Ectodermal cell (in vitro differentiated cells): ENCODE data around the gene IL3RA.
"Not testable (repeated sequence)": the region's sequence is repeated elsewhere in the genome, so short reads cannot be mapped to it uniquely, and the experiment has no call there.

Source experiments
- H3K27ac ChIP-seq: 2 replicates; pipeline ENCODE4 v1.7.0; 2013; ENCODE audit warnings: mild to moderate bottlenecking, low read depth, low read length; ENCODE audit not compliant: insufficient read depth, poor library complexity, severe bottlenecking
- H3K27me3 ChIP-seq: 2 replicates; pipeline ENCODE4 v1.7.0; 2013; ENCODE audit warnings: mild to moderate bottlenecking, low read length; ENCODE audit not compliant: insufficient read depth, control insufficient read depth, poor library complexity, severe bottlenecking
- H3K36me3 ChIP-seq: one replicate; pipeline ENCODE4 v1.7.0; 2013; ENCODE audit warnings: low read length; ENCODE audit not compliant: control insufficient read depth, insufficient read depth
- H3K4me1 ChIP-seq: one replicate; pipeline ENCODE4 v1.7.0; 2013; ENCODE audit warnings: low read length; ENCODE audit not compliant: control insufficient read depth, insufficient read depth
- H3K4me3 ChIP-seq: 2 replicates; pipeline ENCODE4 v1.7.0; 2013; ENCODE audit warnings: low read depth, low read length, control low read depth; ENCODE audit not compliant: insufficient read depth
- H3K9me3 ChIP-seq: 2 replicates; pipeline ENCODE4 v1.7.0; 2013; ENCODE audit warnings: mild to moderate bottlenecking, low read length, moderate library complexity; ENCODE audit not compliant: control insufficient read depth
- WGBS, 2 experiments: methylation state at CpG; one replicate each; pipeline ENCODE4 v1.1.7; 2013; ENCODE audit warnings: missing lambda C conversion rate in 2 of 2; 5-methylcytosine and 5-hydroxymethylcytosine counted together

Gene IL3RA

GRCh38 chrX:1423215-1423614 lies 86.6 kb downstream of the IL3RA start:
- 73 to 84% methylated on average over 2 of the region's 2 CpGs for WGBS, 2 experiments
- no peak overlapping the region for H3K27ac ChIP-seq
- no peak overlapping the region for H3K4me3 ChIP-seq
- no peaks in the 10 kb centered on the region for H3K27me3 ChIP-seq
- peaks cover 64% of the 10 kb centered on the region for H3K36me3 ChIP-seq
- no peaks in the 10 kb centered on the region for H3K9me3 ChIP-seq
- peaks cover 5% of the 10 kb centered on the region for H3K4me1 ChIP-seq

- Histone ChIP-seq H3K4me3 (no peak overlapping the region), H3K36me3 (peaks cover 56% of the 10 kb centered on the region), H3K9me3 (no peaks in the 10 kb centered on the region), H3K4me1 (peaks cover 4% of the 10 kb centered on the region), H3K27me3 (no peaks in the 10 kb centered on the region), H3K27ac (no peak overlapping the region)
- 81 to 82% methylated on average over 9 of the region's 9 CpGs for WGBS, 2 experiments
Measured at GRCh38 chrX:1424147-1424851, 87.7 kb downstream of the IL3RA start.

- Histone ChIP-seq H3K9me3 (no peaks in the 10 kb centered on the region), H3K4me1 (no peaks in the 10 kb centered on the region), H3K4me3 (no peak overlapping the region), H3K36me3 (peaks cover 56% of the 10 kb centered on the region), H3K27me3 (no peaks in the 10 kb centered on the region), H3K27ac (no peak overlapping the region)
- WGBS, 2 experiments, result 85% methylated on average over 10 of the region's 10 CpGs
Measured at GRCh38 chrX:1425381-1425780, 88.8 kb downstream of the IL3RA start.

GRCh38 chrX:1426321-1426720 lies 89.7 kb downstream of the IL3RA start:
- H3K4me1 ChIP-seq, H3K9me3 ChIP-seq, H3K27me3 ChIP-seq, H3K4me3 ChIP-seq, H3K27ac ChIP-seq: not testable (repeated sequence)
- H3K36me3 ChIP-seq, result peaks cover 53% of the 10 kb centered on the region
- 90 to 94% methylated on average over 16 of the region's 16 CpGs for WGBS, 2 experiments

- WGBS, 2 experiments, result 94 to 95% methylated on average over 32 of the region's 32 CpGs
- Histone ChIP-seq H3K4me1 (no peaks in the 10 kb centered on the region), H3K27me3 (no peaks in the 10 kb centered on the region), H3K4me3 (no peak overlapping the region), H3K36me3 (peaks cover 39% of the 10 kb centered on the region), H3K27ac (no peak overlapping the region), H3K9me3 (no peaks in the 10 kb centered on the region)
Measured at GRCh38 chrX:1427756-1428155, 91.2 kb downstream of the IL3RA start.

GRCh38 chrX:1430451-1430850 lies 93.9 kb downstream of the IL3RA start:
- WGBS, 2 experiments, result 95 to 97% methylated on average over 8 to 9 of the region's 10 CpGs
- Histone ChIP-seq H3K27me3 (no peaks in the 10 kb centered on the region), H3K36me3 (peaks cover 27% of the 10 kb centered on the region), H3K4me3 (no peak overlapping the region), H3K9me3 (no peaks in the 10 kb centered on the region), H3K4me1 (no peaks in the 10 kb centered on the region), H3K27ac (no peak overlapping the region)
